ENCODE measurements around the gene IDH3B.

Gene IDH3B

DNA sequence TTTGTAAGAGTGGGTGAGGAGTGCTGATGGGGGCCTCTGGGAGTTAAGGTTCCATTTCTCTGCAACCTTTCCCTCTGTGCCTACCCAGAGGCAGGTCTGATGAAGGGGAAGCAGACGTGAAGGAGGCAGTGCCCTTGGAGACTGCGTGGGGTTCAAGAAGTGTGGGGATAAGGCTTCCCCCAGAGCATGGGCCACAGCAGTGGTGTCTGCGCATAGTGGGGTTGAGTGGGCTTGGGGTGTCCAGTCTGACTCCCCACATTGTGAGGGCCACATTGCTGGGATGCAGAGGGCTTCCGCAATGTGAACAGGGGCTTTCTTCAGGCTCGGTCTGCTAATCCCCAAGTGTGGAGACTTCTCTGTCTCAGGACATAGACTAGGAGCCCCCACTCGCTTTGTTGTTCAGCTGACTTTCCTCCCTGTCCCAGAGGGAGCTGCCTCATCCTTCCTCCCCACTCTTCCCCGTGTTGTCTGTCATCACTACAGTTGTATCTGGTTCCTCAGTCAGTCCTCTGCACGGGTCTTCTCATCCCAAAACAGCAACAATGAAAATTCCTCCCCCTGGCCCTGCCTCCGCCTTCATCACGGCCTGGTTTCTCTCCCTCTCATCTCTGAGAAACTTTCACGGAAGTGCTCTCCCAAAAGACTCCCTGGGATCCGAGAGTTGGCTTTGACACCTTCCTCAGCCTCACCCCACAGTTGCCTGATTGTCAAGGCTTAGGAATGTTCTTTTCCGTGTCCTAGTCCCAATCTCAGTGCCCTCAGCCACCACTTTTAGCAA is 31.4 kb upstream of the IDH3B start:
- H3K4me1 ChIP-seq = no peaks in the 10 kb centered on the region
- peaks cover 19% of the 10 kb centered on the region for H3K27me3 ChIP-seq
- TF ChIP-seq, protein P1, sequence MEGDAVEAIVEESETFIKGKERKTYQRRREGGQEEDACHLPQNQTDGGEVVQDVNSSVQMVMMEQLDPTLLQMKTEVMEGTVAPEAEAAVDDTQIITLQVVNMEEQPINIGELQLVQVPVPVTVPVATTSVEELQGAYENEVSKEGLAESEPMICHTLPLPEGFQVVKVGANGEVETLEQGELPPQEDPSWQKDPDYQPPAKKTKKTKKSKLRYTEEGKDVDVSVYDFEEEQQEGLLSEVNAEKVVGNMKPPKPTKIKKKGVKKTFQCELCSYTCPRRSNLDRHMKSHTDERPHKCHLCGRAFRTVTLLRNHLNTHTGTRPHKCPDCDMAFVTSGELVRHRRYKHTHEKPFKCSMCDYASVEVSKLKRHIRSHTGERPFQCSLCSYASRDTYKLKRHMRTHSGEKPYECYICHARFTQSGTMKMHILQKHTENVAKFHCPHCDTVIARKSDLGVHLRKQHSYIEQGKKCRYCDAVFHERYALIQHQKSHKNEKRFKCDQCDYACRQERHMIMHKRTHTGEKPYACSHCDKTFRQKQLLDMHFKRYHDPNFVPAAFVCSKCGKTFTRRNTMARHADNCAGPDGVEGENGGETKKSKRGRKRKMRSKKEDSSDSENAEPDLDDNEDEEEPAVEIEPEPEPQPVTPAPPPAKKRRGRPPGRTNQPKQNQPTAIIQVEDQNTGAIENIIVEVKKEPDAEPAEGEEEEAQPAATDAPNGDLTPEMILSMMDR (IDR thresholded peaks at IDR 0.05; ENCODE audit: low read depth, low read length) = no peak
- H3K4me3 ChIP-seq (ENCODE audit: low read depth, low read length) = no peak overlapping the region
- H3K36me3 ChIP-seq = no peaks in the 10 kb centered on the region
- no peak for DNase-seq
- H3K9me3 ChIP-seq = no peaks in the 10 kb centered on the region

DNA sequence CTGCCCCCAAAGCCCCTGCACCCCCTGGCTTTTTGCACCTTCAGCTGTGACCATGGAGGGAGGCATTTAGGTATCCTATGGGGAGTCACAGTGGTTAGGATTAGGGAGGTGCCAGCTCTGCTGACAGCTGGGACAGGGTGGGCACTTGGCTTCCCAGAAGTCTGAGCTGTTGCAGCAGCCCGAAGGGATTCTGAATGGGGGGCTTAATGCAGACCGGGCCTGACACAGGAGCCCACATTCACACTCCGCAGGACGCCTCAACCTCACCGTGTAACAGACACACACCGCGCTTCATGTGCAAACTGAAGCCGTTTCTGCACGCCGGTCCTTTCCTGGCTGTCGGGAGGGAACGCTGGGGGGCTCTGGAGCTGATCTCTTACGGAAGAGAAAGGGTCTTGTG is 30.5 kb upstream of the IDH3B start:
- TF ChIP-seq, protein P1 (IDR thresholded peaks at IDR 0.05; ENCODE audit: low read depth, low read length) = no peak
- Histone ChIP-seq H3K27me3 (peaks cover 19% of the 10 kb centered on the region), H3K9me3 (no peaks in the 10 kb centered on the region)

DNA sequence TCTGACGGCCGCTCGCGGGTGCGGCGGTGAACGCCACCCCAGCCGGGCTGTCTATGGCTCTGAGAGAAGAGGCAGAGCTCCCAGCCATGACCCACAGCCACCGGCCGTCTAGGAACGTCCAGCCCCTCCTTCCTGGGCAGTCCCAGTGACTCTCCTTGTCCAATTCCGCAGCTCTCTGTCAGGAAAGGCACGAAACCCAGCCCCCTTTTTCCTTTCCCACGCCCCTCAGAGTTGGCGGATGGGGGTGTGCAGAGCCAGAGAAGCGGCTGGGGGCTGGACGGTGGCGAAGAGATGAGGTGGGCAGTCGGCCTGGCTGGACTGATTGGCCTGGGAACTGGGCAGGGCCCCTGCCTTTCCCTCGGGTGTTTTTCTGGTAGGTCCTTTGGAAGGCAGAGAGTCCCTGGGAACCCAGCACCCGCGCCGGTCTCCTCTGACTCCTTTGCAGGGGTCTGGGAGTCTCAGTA is 30.0 kb upstream of the IDH3B start:
- Histone ChIP-seq H3K27me3 (peaks cover 19% of the 10 kb centered on the region), H3K36me3 (no peaks in the 10 kb centered on the region), H3K9me3 (no peaks in the 10 kb centered on the region), H3K4me1 (no peaks in the 10 kb centered on the region), H3K4me3 (ENCODE audit: low read depth, low read length) (no peak overlapping the region)
- no peak for DNase-seq
- TF ChIP-seq, protein P1 (IDR thresholded peaks at IDR 0.05; ENCODE audit: low read depth, low read length) = no peak

More for the DNA sequence above, 30.5 kb upstream of the IDH3B start:
- no peak overlapping the region for H3K4me3 ChIP-seq (ENCODE audit: low read depth, low read length)
- DNase-seq = no peak
- no peaks in the 10 kb centered on the region for H3K4me1 ChIP-seq
- H3K36me3 ChIP-seq = no peaks in the 10 kb centered on the region

DNA sequence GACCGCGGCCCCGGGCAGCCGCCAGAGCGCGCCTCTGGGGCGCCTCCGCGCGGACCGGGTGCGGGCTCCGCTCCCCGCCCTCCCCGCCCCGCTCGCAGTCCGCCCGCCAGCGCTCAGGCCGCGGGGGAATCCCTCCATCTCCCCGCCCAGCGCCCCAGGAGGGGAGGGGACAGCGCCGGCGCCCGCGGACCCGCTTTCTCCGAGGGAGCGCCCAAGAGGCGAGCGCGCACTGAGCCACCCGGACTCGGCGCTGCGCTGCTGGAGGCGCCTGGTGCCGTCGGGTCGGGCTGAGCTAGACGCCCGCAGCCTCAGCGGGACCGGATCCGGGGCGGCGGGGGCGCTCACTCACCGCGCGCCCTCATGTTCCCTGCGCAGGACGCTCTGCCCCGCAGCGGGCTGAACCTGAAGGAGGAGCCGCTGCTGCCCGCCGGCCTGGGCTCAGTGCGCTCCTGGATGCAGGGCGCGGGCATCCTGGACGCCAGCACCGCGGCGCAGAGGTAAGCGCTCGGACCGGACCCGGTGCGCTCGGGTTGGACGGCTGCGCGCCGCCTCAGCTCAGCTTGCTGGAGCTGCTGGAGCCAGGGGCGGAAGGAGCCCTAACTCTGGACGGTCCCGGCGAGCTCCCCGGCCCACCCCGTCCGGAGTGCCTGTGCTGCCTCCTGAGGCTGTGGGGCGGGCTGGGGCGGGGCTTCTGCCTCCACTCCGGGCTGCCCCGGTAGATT is 29.4 kb upstream of the IDH3B start:
- Histone ChIP-seq H3K4me3 (ENCODE audit: low read depth, low read length) (no peak overlapping the region), H3K36me3 (no peaks in the 10 kb centered on the region), H3K9me3 (no peaks in the 10 kb centered on the region), H3K27me3 (peaks cover 19% of the 10 kb centered on the region), H3K4me1 (no peaks in the 10 kb centered on the region)
- DNase-seq = peak; percentile 34
- TF ChIP-seq, protein P1 (IDR thresholded peaks at IDR 0.05; ENCODE audit: low read depth, low read length) = no peak

DNA sequence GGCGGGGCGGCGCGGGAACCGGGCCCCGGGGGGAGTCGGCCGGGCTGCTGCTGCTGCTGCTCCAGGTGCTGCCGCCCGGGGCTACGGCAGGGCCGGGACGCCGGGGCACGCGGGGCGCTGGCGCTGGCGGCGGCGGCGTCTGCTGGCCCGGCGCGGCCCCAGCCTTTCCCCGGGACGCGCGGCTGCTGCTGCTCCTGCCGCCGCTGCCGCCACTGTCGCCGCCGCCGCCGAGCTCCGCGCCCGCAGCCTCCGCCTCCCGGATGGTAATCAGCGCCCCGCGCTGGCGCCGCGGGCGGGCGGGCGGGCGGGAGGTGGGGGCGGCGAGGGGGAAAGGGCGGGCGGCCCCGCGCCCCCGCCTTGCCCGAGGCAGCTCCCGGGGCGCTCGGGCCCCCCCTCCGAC is 28.9 kb upstream of the IDH3B start:
- peak; percentile 34 for DNase-seq

More for the DNA sequence above, 28.9 kb upstream of the IDH3B start:
- peaks cover 19% of the 10 kb centered on the region for H3K27me3 ChIP-seq
- no peaks in the 10 kb centered on the region for H3K9me3 ChIP-seq
- H3K4me1 ChIP-seq = no peaks in the 10 kb centered on the region
- TF ChIP-seq, protein P1 (IDR thresholded peaks at IDR 0.05; ENCODE audit: low read depth, low read length) = no peak
- no peaks in the 10 kb centered on the region for H3K36me3 ChIP-seq
- H3K4me3 ChIP-seq (ENCODE audit: low read depth, low read length) = no peak overlapping the region
